Left hindlimb (tissue), 1 donor: ENCODE results near the gene HNRNPCL2.
"Not testable (repeated sequence)": the region's sequence is repeated elsewhere in the genome, so short reads cannot be mapped to it uniquely, and the experiment has no call there.

Experiments
- DNase-seq: peaks from one replicate; pipeline ENCODE4 v3.0.0-alpha.2; 2018

Gene HNRNPCL2

DNA sequence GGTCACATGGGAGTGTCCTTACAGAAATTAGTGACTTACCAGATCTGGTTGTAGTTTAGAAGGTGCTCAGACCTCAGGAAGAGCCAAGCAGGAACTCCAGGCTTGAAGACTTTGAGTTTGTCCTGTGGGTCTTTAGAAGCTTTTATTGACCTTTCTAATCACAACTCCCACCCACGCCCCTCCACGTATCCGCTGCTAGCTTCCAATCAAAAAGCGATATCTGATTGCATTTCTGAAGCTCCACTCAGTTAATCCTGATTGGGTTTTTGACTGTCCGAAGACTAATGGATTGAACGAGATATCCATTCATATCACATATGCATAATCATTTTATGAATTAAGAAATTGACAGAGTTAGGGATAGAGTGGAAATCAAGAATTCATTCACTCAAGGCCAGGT, at the start of gene HNRNPCL2:
Gene HNRNPCL2, minus strand, starts transcription at position 101 of the 400 bp plus-strand sequence. CDS start 454 bp downstream, outside the sequence.
- not testable (repeated sequence) for DNase-seq

DNA sequence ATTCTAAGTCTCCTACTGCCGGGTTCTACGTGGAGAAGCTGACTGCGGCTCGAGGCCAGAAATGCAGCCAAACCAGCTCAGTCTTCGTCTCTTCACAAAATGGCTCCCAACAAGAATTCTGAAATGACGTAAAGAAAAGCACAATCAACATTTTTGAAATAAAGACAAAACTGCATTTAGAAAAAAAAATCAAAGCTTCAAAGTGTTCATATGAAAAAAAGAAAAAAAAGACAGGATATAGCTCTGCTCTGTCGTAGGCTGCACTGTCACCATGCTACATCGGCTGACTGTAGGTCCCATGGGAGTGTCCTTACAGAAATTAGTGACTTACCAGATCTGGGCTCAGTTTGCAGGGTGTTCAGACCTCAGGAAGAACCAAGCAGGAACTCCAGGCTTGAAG, 48.9 kb upstream of the HNRNPCL2 start, which contains the start of gene HNRNPCL4:
Gene HNRNPCL4, minus strand, starts transcription at position 101 of the 400 bp plus-strand sequence. CDS start 164 bp downstream, outside the sequence.
- not testable (repeated sequence) for DNase-seq

DNA sequence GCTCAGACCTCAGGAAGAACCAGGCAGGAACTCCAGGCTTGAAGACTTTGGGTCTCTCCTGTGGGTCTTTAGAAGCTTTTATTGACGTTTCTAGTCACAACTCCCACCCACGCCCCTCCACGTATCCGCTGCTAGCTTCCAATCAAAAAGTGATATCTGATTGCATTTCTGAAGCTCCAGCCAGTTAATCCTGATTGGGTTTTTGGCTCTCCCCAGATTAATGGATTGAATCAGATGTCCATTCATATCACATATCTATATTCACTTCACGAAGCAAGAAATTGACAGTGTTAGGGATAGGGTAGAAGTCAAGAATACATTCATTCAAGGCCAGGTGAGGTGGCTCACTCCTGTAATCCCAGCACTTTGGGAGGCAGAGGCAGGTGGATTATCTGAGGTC, 39.3 kb upstream of the HNRNPCL2 start, which contains the start of gene PRAMEF26:
Gene PRAMEF26, minus strand, starts transcription at position 101 of the 400 bp plus-strand sequence. CDS start 2,914 bp downstream, outside the sequence.
- DNase-seq = not testable (repeated sequence)

DNA sequence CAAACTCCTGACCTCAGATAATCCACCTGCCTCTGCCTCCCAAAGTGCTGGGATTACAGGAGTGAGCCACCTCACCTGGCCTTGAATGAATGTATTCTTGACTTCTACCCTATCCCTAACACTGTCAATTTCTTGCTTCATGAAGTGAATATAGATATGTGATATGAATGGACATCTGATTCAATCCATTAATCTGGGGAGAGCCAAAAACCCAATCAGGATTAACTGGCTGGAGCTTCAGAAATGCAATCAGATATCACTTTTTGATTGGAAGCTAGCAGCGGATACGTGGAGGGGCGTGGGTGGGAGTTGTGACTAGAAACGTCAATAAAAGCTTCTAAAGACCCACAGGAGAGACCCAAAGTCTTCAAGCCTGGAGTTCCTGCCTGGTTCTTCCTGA, 46.2 kb downstream of the HNRNPCL2 start, which contains the start of gene PRAMEF25:
Gene PRAMEF25, plus strand, starts transcription at position 301 of the 400 bp plus-strand sequence. CDS start 2,920 bp downstream, outside the sequence.
- DNase-seq = not testable (repeated sequence)
